Fibroblast of the aortic adventitia (primary cell): ENCODE measurements around the gene CYP2W1. TPM values are rescaled to one million over a fixed set of nuclear protein-coding genes. Genes with fewer than 3 reads are reported as not detected.

Experiments
- DNase-seq: peaks from one replicate; pipeline ENCODE4 v3.0.0-alpha.2; 2010; ENCODE audit warnings: low read depth
- H3K4me3 ChIP-seq: 2 replicates; pipeline ENCODE4 v1.5.1; 2011; ENCODE audit warnings: low read depth, mild to moderate bottlenecking, control low read depth, low read length, moderate library complexity
- CTCF ChIP-seq: IDR thresholded peaks from 2 replicates; pipeline ENCODE4 v1.5.1; 2011; ENCODE audit warnings: mild to moderate bottlenecking, low read length, control low read depth, inconsistent platforms; ENCODE audit not compliant: insufficient read depth
- total RNA-seq: library from RNA; depleted of rRNA; stranded (reverse); fragments of >200 nt; gene quantifications from 2 replicates; pipeline ENCODE4 v1.2.3, GENCODE V29; 2012; ENCODE audit warnings: low replicate concordance

The CYP2W1 gene
- total RNA-seq, 1 donor: not detected

- no peak overlapping the region for H3K4me3 ChIP-seq
- no peak for DNase-seq
- no peak for TF ChIP-seq CTCF
Measured at GRCh38 chr7:1016577-1017531, 33.9 kb downstream of the CYP2W1 start.

GRCh38 chr7:1017586-1018333, 34.8 kb downstream of the CYP2W1 start:
- no peak for DNase-seq
- TF ChIP-seq CTCF: no peak
- no peak overlapping the region for H3K4me3 ChIP-seq

- no peak for TF ChIP-seq CTCF
- H3K4me3 ChIP-seq: no peak overlapping the region
- DNase-seq: no peak
Measured at GRCh38 chr7:1018334-1018695, 35.3 kb downstream of the CYP2W1 start.

- H3K4me3 ChIP-seq: no peak overlapping the region
- TF ChIP-seq CTCF: no peak
- no peak for DNase-seq
Measured at GRCh38 chr7:1019255-1019785, 36.3 kb downstream of the CYP2W1 start.

- no peak for DNase-seq
- TF ChIP-seq CTCF: no peak
- H3K4me3 ChIP-seq: no peak overlapping the region
Measured at GRCh38 chr7:1019789-1020610, 37.0 kb downstream of the CYP2W1 start.

GRCh38 chr7:1020849-1021251, 37.9 kb downstream of the CYP2W1 start:
- no peak overlapping the region for H3K4me3 ChIP-seq
- TF ChIP-seq CTCF: no peak
- no peak for DNase-seq
